SU-DHL-6 (cell line): ENCODE data around the gene TRIP13.

Experiments used
- CTCF ChIP-seq: fragments of 200-600 bp; sonication (generic); IDR thresholded peaks from one replicate; pipeline ENCODE4 v1.5.1; 2017; ENCODE audit warnings: antibody characterized with exemption, mild to moderate bottlenecking, low read length, moderate library complexity; ENCODE audit not compliant: insufficient read depth, poor library complexity, severe bottlenecking
- EZH2phosphoT487 ChIP-seq: fragments of 200-600 bp; sonication (generic), shearing (Covaris generic); conservative IDR thresholded peaks from 2 replicates; pipeline ENCODE4 v1.6.1; 2018; ENCODE audit warnings: mild to moderate bottlenecking, antibody characterized with exemption, low read length, moderate library complexity, mixed read lengths

GRCh38 chr5:854966-855743, 37.5 kb upstream of the TRIP13 start:
- TF ChIP-seq CTCF (no peak), EZH2phosphoT487 (no peak)
